HPDE6-E6E7 (cell line): ENCODE data around the gene C19orf25.

Experiments used
- DNase-seq: peaks from one replicate; pipeline ENCODE4 v3.0.0; 2011; ENCODE audit warnings: missing footprints; ENCODE audit errors: extremely low spot score

Gene C19orf25

DNA sequence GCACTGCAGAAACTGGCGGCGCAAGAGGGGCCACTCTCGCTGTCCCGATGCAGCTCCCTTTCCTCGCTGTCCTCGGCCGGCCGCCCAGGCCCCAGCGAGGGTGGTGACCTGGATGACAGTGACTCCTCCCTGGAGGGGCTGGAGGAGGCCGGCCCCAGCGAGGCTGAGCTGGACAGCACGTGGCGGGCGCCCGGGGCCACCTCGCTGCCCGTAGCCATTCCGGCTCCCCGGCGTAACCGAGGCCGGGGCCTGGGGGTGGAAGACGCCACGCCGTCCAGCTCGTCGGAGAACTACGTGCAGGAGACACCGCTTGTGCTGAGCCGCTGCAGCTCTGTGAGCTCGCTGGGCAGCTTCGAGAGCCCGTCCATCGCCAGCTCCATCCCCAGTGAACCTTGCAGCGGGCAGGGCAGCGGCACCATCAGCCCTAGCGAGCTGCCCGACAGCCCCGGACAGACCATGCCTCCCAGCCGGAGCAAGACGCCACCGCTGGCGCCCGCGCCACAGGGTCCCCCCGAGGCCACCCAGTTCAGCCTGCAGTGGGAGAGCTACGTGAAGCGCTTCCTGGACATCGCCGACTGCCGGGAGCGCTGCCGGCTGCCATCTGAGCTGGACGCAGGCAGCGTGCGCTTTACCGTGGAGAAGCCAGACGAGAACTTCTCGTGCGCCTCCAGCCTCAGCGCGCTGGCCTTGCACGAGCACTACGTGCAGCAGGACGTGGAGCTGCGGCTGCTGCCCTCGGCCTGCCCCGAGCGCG, 12.4 kb downstream of the C19orf25 start:
- no peak for DNase-seq

- DNase-seq, result no peak
These were observed 13.0 kb downstream of the C19orf25 start for GRCh38 chr19:1466018-1466460.

GRCh38 chr19:1465191-1466016, 13.6 kb downstream of the C19orf25 start:
- no peak for DNase-seq

DNA sequence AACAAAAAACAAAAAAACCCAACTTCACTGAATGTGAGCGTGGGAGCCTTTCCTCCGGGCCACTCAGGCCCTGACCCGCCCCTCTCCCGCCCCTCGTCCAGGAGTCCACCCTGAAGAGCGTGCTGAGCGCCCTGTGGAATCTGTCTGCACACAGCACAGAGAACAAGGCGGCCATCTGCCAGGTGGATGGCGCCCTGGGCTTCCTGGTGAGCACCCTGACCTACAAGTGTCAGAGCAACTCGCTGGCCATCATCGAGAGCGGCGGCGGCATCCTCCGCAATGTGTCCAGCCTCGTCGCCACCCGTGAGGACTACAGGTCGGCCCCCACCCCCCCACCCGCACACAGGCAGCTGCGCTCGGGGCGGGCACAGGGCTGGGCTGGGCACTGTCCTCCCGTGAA, 17.2 kb downstream of the C19orf25 start:
- no peak for DNase-seq

GRCh38 chr19:1460033-1460995, 18.7 kb downstream of the C19orf25 start:
- DNase-seq, result no peak

DNA sequence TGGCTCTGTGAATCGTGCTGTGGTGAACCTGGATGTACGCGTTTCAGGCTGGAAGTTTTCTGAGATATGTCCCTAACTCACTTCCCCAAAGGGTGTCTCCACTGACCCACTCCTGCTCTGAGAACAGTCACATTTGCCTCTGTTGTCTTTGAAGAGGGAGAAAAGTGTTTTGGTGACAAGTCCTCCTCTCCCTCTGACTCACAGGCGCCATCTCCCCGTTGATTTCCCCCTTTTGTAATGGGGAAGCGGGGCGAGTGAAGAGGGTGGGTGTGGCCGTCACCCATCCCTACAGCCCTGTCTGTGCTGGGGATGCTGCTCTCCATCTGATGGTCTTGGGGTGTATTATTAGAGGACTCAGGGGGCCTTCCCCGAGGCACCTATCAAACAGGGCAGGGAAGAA, 19.5 kb downstream of the C19orf25 start:
- DNase-seq, result no peak

GRCh38 chr19:1457892-1458291, 21.1 kb downstream of the C19orf25 start:
- DNase-seq, result no peak

DNA sequence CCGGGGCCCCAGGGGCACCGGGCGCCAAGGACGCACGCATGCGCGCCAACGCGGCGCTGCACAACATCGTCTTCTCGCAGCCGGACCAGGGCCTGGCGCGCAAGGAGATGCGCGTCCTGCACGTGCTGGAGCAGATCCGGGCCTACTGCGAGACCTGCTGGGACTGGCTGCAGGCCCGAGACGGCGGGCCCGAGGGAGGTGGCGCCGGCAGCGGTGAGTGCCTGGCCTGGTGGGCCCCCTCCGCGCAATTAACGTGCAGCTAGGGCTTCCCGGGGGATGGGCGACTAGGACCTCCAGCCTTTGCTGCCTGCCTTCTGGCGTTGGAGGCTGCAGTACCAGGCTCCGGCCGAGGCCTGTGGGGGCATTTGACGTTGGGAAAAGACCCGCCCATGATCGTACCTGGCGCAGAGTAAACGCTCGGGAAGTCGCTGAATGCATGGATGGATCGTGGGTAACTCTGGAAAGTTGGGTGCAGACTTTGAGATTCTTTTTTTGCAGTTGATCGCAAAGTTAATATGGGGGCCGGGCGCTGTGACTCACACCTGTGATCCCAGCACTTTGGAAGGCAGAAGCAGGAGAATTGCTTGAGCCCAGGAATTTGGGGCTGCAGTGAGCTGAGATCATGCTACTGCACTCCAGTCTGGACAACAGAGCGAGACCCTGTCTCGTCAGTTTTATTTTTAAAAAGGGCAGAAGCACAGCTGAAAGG, 21.8 kb downstream of the C19orf25 start:
- no peak for DNase-seq

GRCh38 chr19:1456121-1456900, 22.7 kb downstream of the C19orf25 start:
- DNase-seq, result no peak

DNA sequence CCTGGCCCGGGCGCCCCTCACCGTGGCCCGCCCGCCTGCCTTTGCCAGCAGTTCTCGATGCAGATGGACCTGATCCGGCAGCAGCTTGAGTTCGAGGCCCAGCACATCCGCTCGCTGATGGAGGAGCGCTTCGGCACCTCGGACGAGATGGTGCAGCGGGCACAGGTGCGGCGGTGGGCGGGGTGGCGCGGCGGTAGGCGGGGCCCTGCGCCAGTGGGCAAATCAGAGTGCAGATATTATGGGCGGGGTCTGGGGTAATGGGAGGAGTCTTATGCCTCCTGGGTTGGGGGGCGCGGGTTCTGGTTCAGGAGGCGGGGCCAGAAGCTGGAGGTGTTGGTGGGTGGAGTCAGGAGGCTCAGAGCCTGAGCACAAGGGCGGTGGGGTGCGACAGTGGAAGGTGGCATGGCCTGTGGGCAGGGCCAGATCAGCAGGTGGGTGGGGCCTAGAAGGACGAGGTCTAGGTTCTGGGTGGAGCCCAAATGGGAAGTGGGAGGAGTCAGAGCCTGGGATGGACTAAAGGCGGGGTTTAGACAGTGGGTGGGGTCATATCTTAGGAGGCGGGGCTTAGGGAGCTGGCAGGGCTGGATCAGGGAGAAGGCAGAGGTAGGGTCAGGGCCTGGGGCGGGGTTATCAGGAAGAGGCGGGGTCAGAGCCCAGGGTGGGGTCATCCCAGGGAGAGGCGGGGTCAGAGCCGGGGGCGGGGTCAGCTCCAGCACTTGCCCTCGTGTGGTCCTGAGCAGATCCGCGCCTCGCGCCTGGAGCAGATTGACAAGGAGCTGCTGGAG, 23.5 kb downstream of the C19orf25 start:
- DNase-seq, result peak; percentile 78

DNA sequence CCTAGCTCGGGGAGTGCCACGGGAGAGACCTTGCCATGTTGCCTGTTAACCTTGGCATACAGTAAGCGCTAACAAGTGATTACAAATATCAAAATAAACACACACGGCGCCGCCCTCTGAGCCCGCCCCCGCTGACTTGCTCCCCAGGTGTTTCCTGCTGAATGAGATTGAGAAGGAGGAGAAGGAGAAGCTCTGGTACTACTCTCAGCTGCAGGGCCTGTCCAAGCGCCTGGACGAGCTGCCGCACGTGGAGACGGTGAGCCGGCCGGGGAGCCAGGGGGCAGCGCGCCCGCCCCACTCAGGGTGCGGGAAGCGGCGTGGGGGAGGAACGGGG, 24.0 kb downstream of the C19orf25 start:
- no peak for DNase-seq

- DNase-seq, result no peak
These were observed 25.3 kb downstream of the C19orf25 start for GRCh38 chr19:1453525-1454364.

GRCh38 chr19:1452802-1453524, 26.1 kb downstream of the C19orf25 start:
- DNase-seq, result no peak

- no peak for DNase-seq
These were observed 26.9 kb downstream of the C19orf25 start for GRCh38 chr19:1451916-1452801.

DNA sequence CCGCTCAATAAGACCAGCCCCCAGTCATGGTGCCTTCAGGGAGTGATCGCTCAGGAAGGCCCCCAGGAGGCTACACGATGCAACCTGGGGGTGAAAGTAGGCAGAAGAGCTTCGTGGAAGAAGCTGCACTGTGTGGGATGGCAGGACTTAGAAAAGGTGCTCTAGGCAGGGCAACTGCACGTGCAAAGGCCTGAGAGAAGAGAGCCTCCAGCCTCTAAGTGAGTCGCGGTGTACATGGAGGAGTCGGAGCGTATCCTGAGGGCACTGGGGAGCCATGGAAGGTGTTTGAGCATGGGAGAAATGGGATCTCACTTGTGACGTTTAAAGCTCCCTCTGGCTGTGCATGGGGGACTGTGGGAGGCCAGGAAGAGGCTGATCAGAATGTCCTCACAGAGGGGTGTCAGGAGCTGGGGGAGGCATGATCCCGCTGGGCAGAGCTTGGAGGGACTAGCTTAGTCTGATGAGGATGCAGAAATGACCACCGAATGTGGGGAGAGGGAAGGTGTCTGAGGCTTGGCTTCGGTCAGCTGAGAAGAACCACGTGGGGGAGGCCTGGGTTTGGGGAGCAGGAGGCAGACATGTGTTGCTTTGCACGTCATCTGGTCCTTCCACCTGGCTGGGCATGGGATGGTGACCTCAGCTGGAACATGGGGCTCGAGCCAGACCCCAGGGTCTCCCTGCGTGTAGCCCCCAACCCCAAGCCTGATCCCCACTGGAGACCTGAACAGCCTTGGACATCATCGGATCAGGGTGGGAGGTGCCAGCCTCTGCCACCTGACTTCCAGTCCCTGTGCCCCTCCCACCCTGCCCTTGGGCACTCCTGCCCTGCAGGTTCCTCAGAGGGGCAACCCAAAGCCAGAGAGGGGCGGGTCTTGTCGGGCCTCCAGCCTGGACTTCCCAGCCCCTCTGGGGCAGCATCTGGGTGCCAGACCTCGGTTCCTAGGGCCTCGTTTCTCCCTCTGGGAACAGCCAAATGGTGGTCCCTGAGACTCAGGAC, 28.0 kb downstream of the C19orf25 start:
- DNase-seq, result no peak
